ENCODE data around the gene LNPK. TPM values are rescaled to one million over a fixed set of nuclear protein-coding genes. Genes with fewer than 3 reads are reported as not detected.

Gene LNPK
- total RNA-seq, 2 experiments from 2014 or later = 18.0 to 38.3 TPM

- no peaks in the 10 kb centered on the region for H3K79me2 ChIP-seq (ENCODE audit: insufficient read depth, low read depth, low read length)
- H4K20me1 ChIP-seq (ENCODE audit: insufficient read depth, low read length) = no peaks in the 10 kb centered on the region
- no peak overlapping the region for H3K27ac ChIP-seq (ENCODE audit: low read depth, low read length, poor library complexity, severe bottlenecking)
- no peaks in the 10 kb centered on the region for H3K36me3 ChIP-seq (ENCODE audit: insufficient read depth, low read length)
- H3K4me2 ChIP-seq (ENCODE audit: low read length) = no peak overlapping the region
- DNase-seq (ENCODE audit: low spot score) = no peak
- no peaks in the 10 kb centered on the region for H3K9me3 ChIP-seq (ENCODE audit: low read length)
- no peak overlapping the region for H2AFZ ChIP-seq (ENCODE audit: low read length)
- no peaks in the 10 kb centered on the region for H3K9me2 ChIP-seq (ENCODE audit: insufficient read depth, low read length)
- H3K4me3 ChIP-seq (ENCODE audit: low read depth, low read length, poor library complexity, severe bottlenecking) = no peak overlapping the region
- ChIA-PET POLR2A (interaction anchor here (0.6 to 1.0 kb wide), 2 partner anchors 101 to 139 kb away, joined by 3 read pairs; no protein-coding TSS in a partner anchor), CTCF (ENCODE audit: unreplicated experiment) (no interaction called here)
- H3K4me1 ChIP-seq (ENCODE audit: insufficient read depth, low read length, poor library complexity, severe bottlenecking) = no peaks in the 10 kb centered on the region
- BruUV-seq (replicated peaks) = no TSS peak
- TF ChIP-seq EZH2phosphoT487 (IDR thresholded peaks at IDR 0.05; ENCODE audit: borderline replicate concordance, low read depth, low read length) (no peak), CTCF (conservative IDR thresholded peaks at IDR 0.05; ENCODE audit: low read length) (no peak)
- intact Hi-C loops (cut with micrococcal nuclease; ENCODE audit: unreplicated experiment) = no loop called here
Measured at GRCh38 chr2:176025932-176026331, 23.9 kb upstream of the LNPK start.

DNA sequence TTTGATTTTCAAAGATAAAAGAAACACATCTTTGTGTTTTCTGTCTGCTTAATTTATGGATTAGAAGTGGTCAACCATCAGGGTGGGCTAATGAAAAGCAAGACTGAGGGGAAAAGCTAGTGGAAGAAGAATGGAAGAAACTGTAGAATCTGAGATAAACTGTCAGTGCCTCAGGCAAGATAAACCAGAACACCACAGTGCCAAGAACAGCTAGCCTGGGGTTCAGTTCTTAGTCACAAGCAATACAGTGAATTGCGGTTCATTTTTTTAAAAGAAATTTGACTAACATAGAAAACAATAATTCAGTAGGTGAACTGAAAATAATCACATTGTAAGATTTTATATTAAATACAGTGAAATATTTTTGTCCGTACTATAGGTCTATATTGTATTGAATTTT lies 22.0 kb upstream of the LNPK start:
- TF ChIP-seq CTCF (conservative IDR thresholded peaks at IDR 0.05; ENCODE audit: low read length) (no peak), EZH2phosphoT487 (IDR thresholded peaks at IDR 0.05; ENCODE audit: borderline replicate concordance, low read depth, low read length) (no peak)
- CTCF ChIA-PET (ENCODE audit: unreplicated experiment) = no interaction called here
- H4K20me1 ChIP-seq (ENCODE audit: insufficient read depth, low read length) = no peaks in the 10 kb centered on the region
- H2AFZ ChIP-seq (ENCODE audit: low read length) = no peak overlapping the region
- H3K9me2 ChIP-seq (ENCODE audit: insufficient read depth, low read length) = no peaks in the 10 kb centered on the region
- H3K4me2 ChIP-seq (ENCODE audit: low read length) = no peak overlapping the region
- POLR2A ChIA-PET = interaction anchor here (1.3 kb wide), 1 partner anchor 11 kb away, joined by 3 read pairs; no protein-coding TSS in a partner anchor
- intact Hi-C loops (cut with micrococcal nuclease; ENCODE audit: unreplicated experiment) = no loop called here
- DNase-seq (ENCODE audit: low spot score) = no peak
- no peaks in the 10 kb centered on the region for H3K9me3 ChIP-seq (ENCODE audit: low read length)
- no peaks in the 10 kb centered on the region for H3K79me2 ChIP-seq (ENCODE audit: insufficient read depth, low read depth, low read length)
- H3K4me1 ChIP-seq (ENCODE audit: insufficient read depth, low read length, poor library complexity, severe bottlenecking) = no peaks in the 10 kb centered on the region
- H3K36me3 ChIP-seq (ENCODE audit: insufficient read depth, low read length) = no peaks in the 10 kb centered on the region
- no peak overlapping the region for H3K4me3 ChIP-seq (ENCODE audit: low read depth, low read length, poor library complexity, severe bottlenecking)
- BruUV-seq (replicated peaks) = no TSS peak
- no peak overlapping the region for H3K27ac ChIP-seq (ENCODE audit: low read depth, low read length, poor library complexity, severe bottlenecking)

DNA sequence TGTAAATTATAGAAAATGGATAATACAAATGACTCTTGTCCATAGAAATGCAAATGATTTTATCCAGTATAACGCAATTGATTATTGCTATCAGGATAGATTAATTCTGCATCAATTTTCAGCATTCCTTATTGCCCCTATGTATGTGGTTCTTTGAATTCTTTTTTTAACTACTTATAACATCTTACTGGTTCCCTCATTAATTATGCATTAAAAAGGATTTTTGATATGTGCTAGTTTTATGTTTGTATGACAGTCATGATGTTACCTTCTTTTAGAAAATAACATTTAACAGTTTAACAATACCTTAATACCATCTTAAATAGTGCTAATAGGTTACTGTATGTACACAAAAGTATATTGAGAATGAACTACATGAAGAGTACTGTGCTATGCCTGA lies 20.0 kb upstream of the LNPK start:
- Histone ChIP-seq H3K4me3 (ENCODE audit: low read depth, low read length, poor library complexity, severe bottlenecking) (no peak overlapping the region), H3K4me1 (ENCODE audit: insufficient read depth, low read length, poor library complexity, severe bottlenecking) (no peaks in the 10 kb centered on the region), H3K36me3 (ENCODE audit: insufficient read depth, low read length) (no peaks in the 10 kb centered on the region), H3K27ac (ENCODE audit: low read depth, low read length, poor library complexity, severe bottlenecking) (no peak overlapping the region), H3K79me2 (ENCODE audit: insufficient read depth, low read depth, low read length) (no peaks in the 10 kb centered on the region), H3K9me2 (ENCODE audit: insufficient read depth, low read length) (no peaks in the 10 kb centered on the region), H3K9me3 (ENCODE audit: low read length) (no peaks in the 10 kb centered on the region), H2AFZ (ENCODE audit: low read length) (no peak overlapping the region), H3K4me2 (ENCODE audit: low read length) (no peak overlapping the region), H4K20me1 (ENCODE audit: insufficient read depth, low read length) (no peaks in the 10 kb centered on the region)
- BruUV-seq (replicated peaks) = no TSS peak
- no peak for TF ChIP-seq CTCF (conservative IDR thresholded peaks at IDR 0.05; ENCODE audit: low read length)
- TF ChIP-seq EZH2phosphoT487 (IDR thresholded peaks at IDR 0.05; ENCODE audit: borderline replicate concordance, low read depth, low read length) = no peak
- no peak for DNase-seq (ENCODE audit: low spot score)
- CTCF ChIA-PET (ENCODE audit: unreplicated experiment) = no interaction called here
- POLR2A ChIA-PET = no interaction called here
- intact Hi-C loops (cut with micrococcal nuclease; ENCODE audit: unreplicated experiment) = no loop called here

Data from OCI-LY7 (cell line).